SK-N-SH (cell line): ENCODE data around the gene SCAPER.
"Not testable (repeated sequence)": the region's sequence is repeated elsewhere in the genome, so short reads cannot be mapped to it uniquely, and the experiment has no call there.

Source experiments
- CTCF ChIP-seq: fragments of 200-600 bp; sonication (generic); IDR thresholded peaks from 2 replicates; pipeline ENCODE4 v1.6.1; 2017; ENCODE audit warnings: antibody characterized with exemption, mild to moderate bottlenecking, moderate library complexity
- EP300 ChIP-seq, 2 experiments: IDR thresholded peaks; 2 replicates each; pipeline versions ENCODE4 v1.4.0 to v1.6.1; 2012; ENCODE audit warnings: borderline replicate concordance in 1 of 2, low read depth in 1 of 2, low read length in 1 of 2
- GABPA ChIP-seq: IDR thresholded peaks from 2 replicates; pipeline ENCODE4 v1.4.0; 2012; ENCODE audit warnings: low read depth, mild to moderate bottlenecking
- RAD21 ChIP-seq: IDR thresholded peaks from 2 replicates; pipeline ENCODE4 v1.6.1; 2012; ENCODE audit warnings: mild to moderate bottlenecking, low read length
- REST ChIP-seq: IDR thresholded peaks from 2 replicates; pipeline ENCODE4 v1.6.1; 2012; ENCODE audit warnings: mild to moderate bottlenecking, low read depth, low read length, moderate library complexity
- TEAD4 ChIP-seq: IDR thresholded peaks from 2 replicates; pipeline ENCODE4 v1.4.0; 2012; ENCODE audit warnings: mild to moderate bottlenecking, borderline replicate concordance; ENCODE audit not compliant: insufficient read depth
- USF2 ChIP-seq: fragments of 150-350 bp; IDR thresholded peaks from 2 replicates; pipeline ENCODE4 v1.6.1; 2017; ENCODE audit warnings: antibody characterized with exemption, low read length, low read depth, borderline replicate concordance

- TF ChIP-seq REST; CTCF; EP300 (IDR thresholded peaks at IDR 0.05; ENCODE audit: borderline replicate concordance in 1 of 2, low read depth in 1 of 2, low read length in 1 of 2); GABPA; RAD21; USF2; TEAD4: not testable (repeated sequence)
These were observed 201.1 kb downstream of the SCAPER start for GRCh38 chr15:76704032-76704431.
